Ovary (tissue), 9 donors: ENCODE measurements around the gene TNS3. TPM values are rescaled to one million over a fixed set of nuclear protein-coding genes. Genes with fewer than 3 reads are reported as not detected.

ENCODE experiments used
- DNase-seq, 5 donors: peaks; one replicate each; pipeline ENCODE4 v3.0.0-alpha.2; 2019 to 2020
- H3K27ac ChIP-seq, 2 donors: fragments of 200-600 bp; one replicate each; pipeline versions ENCODE4 v1.5.1 to v1.8.0; 2019 to 2022
- H3K27me3 ChIP-seq: fragments of 200-600 bp; one replicate; pipeline ENCODE4 v1.8.0; 2022
- H3K36me3 ChIP-seq: fragments of 200-600 bp; sonication (generic); one replicate; pipeline ENCODE4 v1.5.1; 2019
- H3K4me1 ChIP-seq: one replicate; pipeline ENCODE4 v1.8.1; 2013; ENCODE audit warnings: mild to moderate bottlenecking, moderate library complexity; ENCODE audit not compliant: insufficient read depth
- H3K4me3 ChIP-seq: fragments of 200-600 bp; sonication (generic); one replicate; pipeline ENCODE4 v1.5.1; 2017
- H3K9me3 ChIP-seq, 2 donors: fragments of 200-600 bp in 1 of 2; sonication (generic) in 1 of 2; one replicate each; pipeline versions ENCODE4 v1.5.1 to v1.8.1; 2013 to 2019; ENCODE audit warnings: mild to moderate bottlenecking in 1 of 2, moderate library complexity in 1 of 2
- EP300 ChIP-seq: sonication (generic); formaldehyde crosslinking; IDR thresholded peaks from one replicate; pipeline ENCODE4 v1.6.1; 2017; ENCODE audit warnings: antibody characterized with exemption
- POLR2A ChIP-seq: fragments of 450-650 bp; IDR thresholded peaks from one replicate; pipeline ENCODE4 v1.6.1; 2017; ENCODE audit warnings: antibody characterized with exemption, mild to moderate bottlenecking, moderate library complexity
- WGBS, 3 donors: extraction: QIAGEN DNeasy Blood & Tissue Kit in 1 of 3; methylation state at CpG; one replicate each; pipeline versions ENCODE4 v1.1.5 to v1.1.7; 2013 to 2017; 5-methylcytosine and 5-hydroxymethylcytosine counted together
- intact Hi-C, 4 donors: fragments of 100-400 bp; cut with DNase I; formaldehyde crosslinking; loops; one replicate each; pipeline versions ENCODE4 v1.11.0 to v1.15.1; 2022 to 2023
- polyA plus RNA-seq, 2 donors: library from polyadenylated mRNA; stranded (reverse); fragments of 200-250 nt in 1 of 2; fragments of 350-450 nt in 1 of 2; fragmentation: Illumina TruSeq in 1 of 2; extraction: RNeasy Lipid Tissue Mini Kit (QIAGEN cat#74804) in 1 of 2; gene quantifications; one replicate each; pipeline ENCODE4 v1.2.3, GENCODE V29; 2013 to 2014
- total RNA-seq, 7 donors: library from RNA; depleted of rRNA in 2 of 7; stranded (reverse); fragments of >200 nt in 2 of 7; fragmentation: NEBNext Ultra II Directional in 3 of 7; extraction: Animal tissue kit (Norgen Biotek cat#: 25700) in 3 of 7; gene quantifications; one replicate each; pipeline versions ENCODE4 v1.1.0 to v1.2.4, GENCODE V29; 2016 to 2023
- TF ChIP-seq, protein P1 (sequence below), 3 donors: fragments of 450-650 bp in 2 of 3; fragments of 200-600 bp in 1 of 3; IDR thresholded peaks; one replicate each; pipeline versions ENCODE4 v1.5.1 to v1.8.0; 2016 to 2022; ENCODE audit warnings: antibody characterized with exemption in 3 of 3, mild to moderate bottlenecking in 1 of 3
- donor health status: DM: no; HTN: no; CAD: no; lungs with moderate emphysema.
- donor health status: DM: no; HTN: no; CAD: no.
- donor health status: Bipolar disorder and iron deficiency.
- donor health status: DM: yes; HTN: yes; CAD: no.
- donor health status: DM: no; HTN: no; CAD: no.
- donor health status: DM: yes; HTN: yes; CAD: no.

TNS3 gene
- total and polyA plus RNA-seq, 9 donors, result 36.6 to 137 (median 91.3) TPM

DNA sequence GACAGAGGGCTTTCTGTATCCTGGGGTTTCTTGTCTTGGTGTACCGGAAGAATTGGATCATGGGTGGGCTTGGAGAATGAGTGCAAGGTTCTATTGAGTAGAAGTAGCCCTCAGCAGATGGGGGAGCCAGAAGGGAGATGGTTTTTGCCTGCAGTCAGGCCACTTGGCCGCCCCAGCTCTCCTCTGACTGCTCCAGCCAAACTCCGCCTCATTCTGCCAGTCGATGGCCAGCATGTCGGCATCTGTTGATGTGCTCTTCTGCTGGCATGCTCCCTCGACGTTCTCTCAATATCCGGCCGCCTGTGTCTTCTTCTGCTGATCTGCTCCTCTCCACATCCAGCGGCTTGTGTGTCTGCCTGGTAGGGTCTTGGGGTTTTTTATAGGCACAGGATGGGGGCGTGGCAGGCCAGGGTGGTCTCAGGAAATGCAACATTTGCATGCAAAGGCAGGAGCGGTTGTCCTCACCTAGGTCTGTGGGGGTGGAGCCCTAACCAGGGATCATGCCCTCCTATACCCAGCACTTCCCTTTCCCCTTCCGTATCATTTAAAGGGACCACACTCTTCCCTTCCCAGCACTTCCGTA lies 40.2 kb upstream of the TNS3 start:
- Histone ChIP-seq H3K27me3 (no peaks in the 10 kb centered on the region), H3K9me3 (no peaks in the 10 kb centered on the region), H3K4me1 (peaks cover 15% of the 10 kb centered on the region), H3K4me3 (no peak overlapping the region), H3K27ac (peak overlapping the region; percentile 49 to 69), H3K36me3 (no peaks in the 10 kb centered on the region)
- no peak for DNase-seq
- 82 to 87% (median 84%) methylated on average over 14 of the region's 14 CpGs for WGBS, 3 donors
- intact Hi-C loops, result loop anchor here in 1 of 4 donors (10.0 kb wide), 1 partner anchor 193 kb away; no protein-coding TSS in a partner anchor
- TF ChIP-seq POLR2A (no peak), EP300 (no peak)
- TF ChIP-seq, protein P1, sequence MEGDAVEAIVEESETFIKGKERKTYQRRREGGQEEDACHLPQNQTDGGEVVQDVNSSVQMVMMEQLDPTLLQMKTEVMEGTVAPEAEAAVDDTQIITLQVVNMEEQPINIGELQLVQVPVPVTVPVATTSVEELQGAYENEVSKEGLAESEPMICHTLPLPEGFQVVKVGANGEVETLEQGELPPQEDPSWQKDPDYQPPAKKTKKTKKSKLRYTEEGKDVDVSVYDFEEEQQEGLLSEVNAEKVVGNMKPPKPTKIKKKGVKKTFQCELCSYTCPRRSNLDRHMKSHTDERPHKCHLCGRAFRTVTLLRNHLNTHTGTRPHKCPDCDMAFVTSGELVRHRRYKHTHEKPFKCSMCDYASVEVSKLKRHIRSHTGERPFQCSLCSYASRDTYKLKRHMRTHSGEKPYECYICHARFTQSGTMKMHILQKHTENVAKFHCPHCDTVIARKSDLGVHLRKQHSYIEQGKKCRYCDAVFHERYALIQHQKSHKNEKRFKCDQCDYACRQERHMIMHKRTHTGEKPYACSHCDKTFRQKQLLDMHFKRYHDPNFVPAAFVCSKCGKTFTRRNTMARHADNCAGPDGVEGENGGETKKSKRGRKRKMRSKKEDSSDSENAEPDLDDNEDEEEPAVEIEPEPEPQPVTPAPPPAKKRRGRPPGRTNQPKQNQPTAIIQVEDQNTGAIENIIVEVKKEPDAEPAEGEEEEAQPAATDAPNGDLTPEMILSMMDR (IDR thresholded peaks at IDR 0.05), result no peak

DNA sequence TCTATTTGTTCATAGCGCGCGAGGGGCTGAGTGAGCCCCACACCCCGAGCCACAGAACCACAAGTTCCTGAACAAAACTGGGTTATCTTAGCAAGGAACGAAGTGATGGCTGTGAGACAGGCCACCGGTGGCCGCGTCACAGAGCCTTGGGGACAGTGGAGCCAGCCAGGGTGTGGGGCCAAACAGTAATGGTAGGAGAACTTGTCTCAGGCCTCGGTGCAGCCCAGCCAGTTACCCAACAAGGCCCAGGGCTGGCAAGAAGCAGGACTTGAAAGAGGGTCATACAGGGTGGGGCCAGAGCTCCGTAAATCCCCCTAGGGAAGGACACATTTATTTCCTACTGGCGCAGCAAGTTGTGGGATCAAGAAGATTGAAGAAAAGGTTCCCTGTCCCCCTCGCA lies 39.4 kb upstream of the TNS3 start:
- no peaks in the 10 kb centered on the region for H3K9me3 ChIP-seq
- DNase-seq, result no peak

DNA sequence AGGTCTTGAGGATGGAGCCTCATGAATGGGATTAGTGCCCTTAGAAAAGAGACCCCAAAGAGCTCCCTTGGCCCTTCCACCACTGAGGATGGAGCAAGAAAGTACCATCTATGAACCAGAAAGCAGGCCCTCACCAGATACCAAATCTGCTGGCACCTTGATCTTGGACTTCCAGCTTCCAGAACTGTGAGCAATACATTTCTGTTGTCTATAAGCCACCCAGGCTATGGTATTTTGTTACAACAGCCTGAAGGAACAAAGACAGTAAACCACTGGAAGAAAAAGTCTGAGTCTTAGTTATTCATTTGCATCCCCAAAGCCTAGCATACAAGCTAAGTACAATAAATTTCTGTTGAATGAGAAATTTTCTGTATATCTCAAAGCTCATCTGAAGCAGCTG lies 37.9 kb upstream of the TNS3 start:
- Histone ChIP-seq H3K4me1 (peaks cover 15% of the 10 kb centered on the region), H3K27ac (no peak overlapping the region), H3K4me3 (no peak overlapping the region), H3K9me3 (no peaks in the 10 kb centered on the region), H3K27me3 (no peaks in the 10 kb centered on the region), H3K36me3 (no peaks in the 10 kb centered on the region)
- no peak for DNase-seq
- intact Hi-C loops, result loop anchor here in 1 of 4 donors (10.0 kb wide), 1 partner anchor 195 kb away; no protein-coding TSS in a partner anchor
- no peak for TF ChIP-seq EP300
- TF ChIP-seq POLR2A, result no peak

More for the DNA sequence above, 39.4 kb upstream of the TNS3 start:
- peak overlapping the region; percentile 49 to 69 for H3K27ac ChIP-seq
- H3K36me3 ChIP-seq, result no peaks in the 10 kb centered on the region
- no peak overlapping the region for H3K4me3 ChIP-seq
- peaks cover 15% of the 10 kb centered on the region for H3K4me1 ChIP-seq
- no peaks in the 10 kb centered on the region for H3K27me3 ChIP-seq
- 92 to 98% (median 96%) methylated on average over 12 of the region's 12 CpGs for WGBS, 3 donors
- intact Hi-C loops, result loop anchor here in 1 of 4 donors (10.0 kb wide), 1 partner anchor 193 kb away; no protein-coding TSS in a partner anchor
- TF ChIP-seq, protein P1 (IDR thresholded peaks at IDR 0.05), result no peak
- no peak for TF ChIP-seq POLR2A
- TF ChIP-seq EP300, result no peak

DNA sequence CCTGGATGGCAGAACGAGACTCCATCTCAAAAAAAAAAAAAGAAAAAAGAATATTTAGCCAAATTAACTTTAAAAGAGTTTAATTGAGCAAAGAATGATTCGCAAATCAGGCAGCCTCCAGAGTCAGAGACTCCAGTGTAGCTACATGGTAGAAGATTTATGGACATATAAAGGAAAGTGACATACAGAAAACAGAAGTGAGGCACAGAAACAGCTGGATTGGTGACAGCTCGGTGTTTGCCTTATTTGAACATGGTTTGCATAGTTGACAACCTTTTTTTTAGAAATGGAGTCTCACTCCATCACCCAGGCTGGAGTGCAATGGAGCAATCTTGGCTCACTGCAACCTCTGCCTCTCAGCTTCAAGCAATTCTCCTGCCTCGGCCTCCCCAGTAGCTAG lies 35.2 kb upstream of the TNS3 start:
- DNase-seq, result no peak
- peaks cover 8% of the 10 kb centered on the region for H3K4me1 ChIP-seq
- no peaks in the 10 kb centered on the region for H3K36me3 ChIP-seq
- no peak overlapping the region for H3K4me3 ChIP-seq
- H3K9me3 ChIP-seq, result no peaks in the 10 kb centered on the region
- WGBS, 3 donors, result 90 to 94% (median 93%) methylated on average over 4 of the region's 4 CpGs
- intact Hi-C loops, result no loop called here
- TF ChIP-seq, protein P1 (IDR thresholded peaks at IDR 0.05), result no peak
- no peak overlapping the region for H3K27ac ChIP-seq
- no peaks in the 10 kb centered on the region for H3K27me3 ChIP-seq

DNA sequence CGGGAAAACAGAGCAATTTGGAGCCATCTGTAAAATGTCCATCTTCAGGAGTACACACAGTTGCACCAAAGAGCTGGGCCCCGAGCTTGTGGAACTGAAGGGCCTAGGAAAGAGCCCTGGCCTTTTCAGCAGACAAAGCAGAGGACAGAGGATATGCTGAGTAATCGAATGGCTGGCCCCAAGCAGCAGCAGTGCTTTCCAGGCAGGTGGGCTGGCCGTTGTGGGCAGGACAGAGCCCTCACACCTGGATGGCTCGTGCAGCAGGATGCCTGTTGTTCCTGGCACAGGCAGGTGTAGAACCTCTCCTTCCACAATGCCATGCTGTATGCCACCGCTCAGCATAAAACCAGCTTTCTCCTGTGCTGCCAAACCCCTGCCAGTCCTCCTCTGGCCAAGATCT lies 32.5 kb upstream of the TNS3 start:
- Histone ChIP-seq H3K27me3 (no peaks in the 10 kb centered on the region), H3K4me1 (peaks cover 15% of the 10 kb centered on the region), H3K36me3 (no peaks in the 10 kb centered on the region), H3K27ac (no peak overlapping the region), H3K4me3 (no peak overlapping the region), H3K9me3 (no peaks in the 10 kb centered on the region)
- TF ChIP-seq, protein P1 (IDR thresholded peaks at IDR 0.05), result no peak
- TF ChIP-seq POLR2A, result no peak
- TF ChIP-seq EP300, result no peak
- WGBS, 3 donors, result 94 to 97% (median 96%) methylated on average over 6 of the region's 6 CpGs
- DNase-seq, result no peak
- intact Hi-C loops, result no loop called here
